ENCODE results near the gene CYP17A1. TPM values are rescaled to one million over a fixed set of nuclear protein-coding genes. Genes with fewer than 3 reads are reported as not detected.

The CYP17A1 gene
- total and polyA plus RNA-seq, 4 donors, result 0.39 to 3.7 (median 1.6) TPM

DNA sequence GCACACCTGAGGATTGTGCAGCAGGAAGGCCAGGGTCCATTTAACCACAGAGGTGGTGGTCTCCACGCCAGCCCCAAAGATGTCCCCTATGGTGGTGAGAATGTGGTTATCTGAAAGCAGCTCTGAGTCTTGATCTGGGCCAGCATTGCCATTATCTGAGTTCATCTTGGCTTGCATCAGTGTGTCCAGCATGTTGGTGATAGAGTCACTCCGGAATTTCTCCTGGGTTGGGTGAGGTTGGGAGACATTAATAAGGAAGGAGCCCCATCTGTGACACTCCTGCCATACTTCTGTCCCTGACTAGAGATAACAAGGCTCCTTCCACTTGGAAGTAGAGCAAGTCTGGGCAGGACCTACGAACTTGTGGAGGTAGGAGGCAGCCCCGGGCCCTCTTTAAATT, 4.2 kb downstream of the CYP17A1 start:
- H3K36me3 ChIP-seq (ENCODE audit: control insufficient read depth in 4 of 4, insufficient read depth in 4 of 4, low read length in 4 of 4), result no peaks in the 10 kb centered on the region
- 90 to 93% methylated on average over 4 of the region's 4 CpGs for WGBS, 2 donors
- H3K4me1 ChIP-seq (ENCODE audit: control insufficient read depth in 5 of 5, insufficient read depth in 5 of 5, low read length in 5 of 5), result peaks cover 0 to 2% (median 0%) of the 10 kb centered on the region in 5 donors
- H3K9ac ChIP-seq (ENCODE audit: insufficient read depth in 1 of 2, low read length in 2 of 2), result no peak overlapping the region
- ATAC-seq (ENCODE audit: insufficient read depth, low FRiP score) (no peak), DNase-seq (no peak)
- H3K4me3 ChIP-seq, result no peak overlapping the region
- no peaks in the 10 kb centered on the region for H3K9me3 ChIP-seq (ENCODE audit: control insufficient read depth in 4 of 4, insufficient read depth in 3 of 4, low read length in 3 of 4)
- TF ChIP-seq, protein P1, sequence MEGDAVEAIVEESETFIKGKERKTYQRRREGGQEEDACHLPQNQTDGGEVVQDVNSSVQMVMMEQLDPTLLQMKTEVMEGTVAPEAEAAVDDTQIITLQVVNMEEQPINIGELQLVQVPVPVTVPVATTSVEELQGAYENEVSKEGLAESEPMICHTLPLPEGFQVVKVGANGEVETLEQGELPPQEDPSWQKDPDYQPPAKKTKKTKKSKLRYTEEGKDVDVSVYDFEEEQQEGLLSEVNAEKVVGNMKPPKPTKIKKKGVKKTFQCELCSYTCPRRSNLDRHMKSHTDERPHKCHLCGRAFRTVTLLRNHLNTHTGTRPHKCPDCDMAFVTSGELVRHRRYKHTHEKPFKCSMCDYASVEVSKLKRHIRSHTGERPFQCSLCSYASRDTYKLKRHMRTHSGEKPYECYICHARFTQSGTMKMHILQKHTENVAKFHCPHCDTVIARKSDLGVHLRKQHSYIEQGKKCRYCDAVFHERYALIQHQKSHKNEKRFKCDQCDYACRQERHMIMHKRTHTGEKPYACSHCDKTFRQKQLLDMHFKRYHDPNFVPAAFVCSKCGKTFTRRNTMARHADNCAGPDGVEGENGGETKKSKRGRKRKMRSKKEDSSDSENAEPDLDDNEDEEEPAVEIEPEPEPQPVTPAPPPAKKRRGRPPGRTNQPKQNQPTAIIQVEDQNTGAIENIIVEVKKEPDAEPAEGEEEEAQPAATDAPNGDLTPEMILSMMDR (IDR thresholded peaks at IDR 0.05; ENCODE audit: control extremely low read depth, extremely low read depth), result no peak
- H3K27ac ChIP-seq (ENCODE audit: low read depth in 1 of 2, low read length in 1 of 2), result no peak overlapping the region
- H3K27me3 ChIP-seq (ENCODE audit: control insufficient read depth in 3 of 3, insufficient read depth in 3 of 3, low read length in 2 of 3), result no peaks in the 10 kb centered on the region

DNA sequence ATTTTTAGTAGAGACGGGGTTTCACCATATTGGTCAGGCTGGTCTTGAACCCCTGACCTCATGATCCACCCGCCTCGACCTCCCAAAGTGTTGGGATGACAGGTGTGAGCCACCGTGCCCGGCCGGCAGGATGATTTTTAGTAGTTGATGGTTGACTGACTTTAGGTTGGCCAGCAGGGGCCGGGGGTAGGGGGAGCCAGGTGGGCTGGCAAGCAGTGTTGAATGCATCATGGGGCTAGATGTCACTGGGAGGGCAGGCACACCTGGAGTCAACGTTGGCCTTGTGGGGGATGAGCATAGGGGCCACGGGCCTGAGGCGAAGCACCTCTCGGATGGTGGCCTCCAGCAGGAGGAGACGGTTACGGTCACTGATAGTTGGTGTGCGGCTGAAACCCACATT, 5.0 kb downstream of the CYP17A1 start:
- WGBS, 2 donors, result 90 to 91% methylated on average over 14 of the region's 14 CpGs
- no peak for ATAC-seq (ENCODE audit: insufficient read depth, low FRiP score)
- no peak overlapping the region for H3K9ac ChIP-seq (ENCODE audit: insufficient read depth in 1 of 2, low read length in 2 of 2)
- H3K9me3 ChIP-seq (ENCODE audit: control insufficient read depth in 4 of 4, insufficient read depth in 3 of 4, low read length in 3 of 4), result no peaks in the 10 kb centered on the region
- H3K4me3 ChIP-seq, result no peak overlapping the region
- H3K4me1 ChIP-seq (ENCODE audit: control insufficient read depth in 5 of 5, insufficient read depth in 5 of 5, low read length in 5 of 5), result peaks cover 0 to 2% (median 0%) of the 10 kb centered on the region in 5 donors
- TF ChIP-seq, protein P1 (IDR thresholded peaks at IDR 0.05; ENCODE audit: control extremely low read depth, extremely low read depth), result no peak
- no peak for DNase-seq
- no peaks in the 10 kb centered on the region for H3K36me3 ChIP-seq (ENCODE audit: control insufficient read depth in 4 of 4, insufficient read depth in 4 of 4, low read length in 4 of 4)
- no peak overlapping the region for H3K27ac ChIP-seq (ENCODE audit: low read depth in 1 of 2, low read length in 1 of 2)
- H3K27me3 ChIP-seq (ENCODE audit: control insufficient read depth in 3 of 3, insufficient read depth in 3 of 3, low read length in 2 of 3), result no peaks in the 10 kb centered on the region

DNA sequence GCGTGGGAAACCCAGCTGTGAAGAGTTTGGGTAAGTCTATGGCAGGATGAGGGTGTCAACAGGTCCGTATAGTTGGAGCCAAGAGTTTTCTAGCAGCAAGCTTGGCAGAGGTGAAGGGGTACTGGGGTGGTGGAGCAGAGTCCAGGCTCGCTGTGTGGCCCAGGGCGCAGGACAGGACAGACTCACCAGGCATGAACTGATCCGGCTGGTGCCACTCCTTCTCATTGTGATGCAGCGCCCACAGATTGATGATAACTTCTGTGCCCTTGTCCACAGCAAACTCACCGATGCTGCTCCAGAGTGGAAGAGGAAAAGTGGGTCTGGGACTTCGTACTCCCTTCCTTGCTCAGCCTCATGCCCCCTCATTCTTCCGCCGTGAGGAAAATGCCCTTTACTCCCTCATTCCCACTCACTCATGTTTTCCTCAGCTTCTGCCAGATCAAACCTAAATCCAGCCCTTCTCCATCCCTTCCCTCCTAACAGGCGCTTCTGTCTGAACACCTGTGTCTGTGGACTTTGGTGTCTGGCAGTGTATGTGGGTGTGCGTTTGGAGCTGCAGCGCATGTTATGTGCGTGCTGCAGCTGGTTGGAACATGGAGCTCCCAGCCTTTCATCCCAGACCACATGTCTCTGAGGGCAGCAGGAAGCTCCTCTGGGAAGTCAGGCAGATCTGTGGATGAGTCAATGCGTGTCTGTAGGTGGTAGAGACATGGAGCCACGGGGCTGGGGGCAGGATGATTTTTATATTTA, 5.7 kb downstream of the CYP17A1 start:
- WGBS, 2 donors, result 79 to 87% methylated on average over 16 of the region's 16 CpGs
- no peaks in the 10 kb centered on the region for H3K9me3 ChIP-seq (ENCODE audit: control insufficient read depth in 4 of 4, insufficient read depth in 3 of 4, low read length in 3 of 4)
- ATAC-seq (ENCODE audit: insufficient read depth, low FRiP score), result no peak
- H3K4me1 ChIP-seq (ENCODE audit: control insufficient read depth in 5 of 5, insufficient read depth in 5 of 5, low read length in 5 of 5), result peaks cover 0 to 2% (median 0%) of the 10 kb centered on the region in 5 donors
- no peaks in the 10 kb centered on the region for H3K36me3 ChIP-seq (ENCODE audit: control insufficient read depth in 4 of 4, insufficient read depth in 4 of 4, low read length in 4 of 4)
- no peaks in the 10 kb centered on the region for H3K27me3 ChIP-seq (ENCODE audit: control insufficient read depth in 3 of 3, insufficient read depth in 3 of 3, low read length in 2 of 3)
- H3K27ac ChIP-seq (ENCODE audit: low read depth in 1 of 2, low read length in 1 of 2), result no peak overlapping the region
- DNase-seq, result no peak
- no peak overlapping the region for H3K4me3 ChIP-seq
- TF ChIP-seq, protein P1 (IDR thresholded peaks at IDR 0.05; ENCODE audit: control extremely low read depth, extremely low read depth), result no peak
- no peak overlapping the region for H3K9ac ChIP-seq (ENCODE audit: insufficient read depth in 1 of 2, low read length in 2 of 2)
